Small intestine (tissue), 7 donors: ENCODE results near the gene TMEM127. TPM values are rescaled to one million over a fixed set of nuclear protein-coding genes. Genes with fewer than 3 reads are reported as not detected.

Experiments
- DNase-seq, 2 donors: peaks; one replicate each; pipeline versions ENCODE4 v3.0.0 to v3.0.0-alpha.2; 2013
- FAIRE-seq: peaks from 2 replicates; lab custom pipeline; 2012; peaks lifted over from hg19 to GRCh38; lab: Jason Lieb, UNC
- H3K27ac ChIP-seq, 3 donors: one replicate each; pipeline ENCODE4 v1.5.1; 2013; ENCODE audit warnings: low read length in 2 of 3, mild to moderate bottlenecking in 2 of 3, control low read depth in 1 of 3, inconsistent platforms in 1 of 3, low read depth in 1 of 3, moderate library complexity in 1 of 3
- H3K27me3 ChIP-seq, 3 donors: one replicate each; pipeline ENCODE4 v1.6.1; 2013; ENCODE audit warnings: low read length in 3 of 3, inconsistent platforms in 1 of 3; ENCODE audit not compliant: control insufficient read depth in 3 of 3, insufficient read depth in 3 of 3
- H3K36me3 ChIP-seq, 3 donors: one replicate each; pipeline ENCODE4 v1.6.1; 2013; ENCODE audit warnings: low read length in 3 of 3, inconsistent platforms in 1 of 3, low read depth in 1 of 3, mild to moderate bottlenecking in 1 of 3, moderate library complexity in 1 of 3; ENCODE audit not compliant: control insufficient read depth in 3 of 3, insufficient read depth in 2 of 3
- H3K4me1 ChIP-seq, 3 donors: one replicate each; pipeline ENCODE4 v1.6.1; 2013; ENCODE audit warnings: low read length in 2 of 3, inconsistent platforms in 1 of 3, low read depth in 1 of 3, mild to moderate bottlenecking in 1 of 3, moderate library complexity in 1 of 3; ENCODE audit not compliant: control insufficient read depth in 3 of 3, insufficient read depth in 2 of 3
- H3K4me3 ChIP-seq, 3 donors: one replicate each; pipeline ENCODE4 v1.5.1; 2013; ENCODE audit warnings: low read length in 3 of 3, control low read depth in 1 of 3, inconsistent platforms in 1 of 3, low read depth in 1 of 3, mild to moderate bottlenecking in 1 of 3, moderate library complexity in 1 of 3
- H3K9me3 ChIP-seq, 2 donors: one replicate each; pipeline ENCODE4 v1.6.1; 2013; ENCODE audit warnings: low read depth in 1 of 2, low read length in 1 of 2; ENCODE audit not compliant: control insufficient read depth in 2 of 2, insufficient read depth in 1 of 2
- WGBS, 3 donors: extraction: QIAGEN DNeasy Blood & Tissue Kit; methylation state at CpG; one replicate each; pipeline ENCODE4 v1.1.7; 2013; 5-methylcytosine and 5-hydroxymethylcytosine counted together
- polyA plus RNA-seq, 4 donors: library from polyadenylated mRNA; stranded (reverse) in 3 of 4; unstranded in 1 of 4; fragments of 200-250 nt in 3 of 4; fragments of 120-200 nt in 1 of 4; gene quantifications; one replicate each; pipeline versions ENCODE4 v1.2.1 to v1.2.3, GENCODE V29; 2013
- donor health status: healthy with polysubstance abuse.
- donor health status: control.
- donor health status: control.
- donor health status: Bipolar disorder and iron deficiency.
- donor health status: healthy.

Gene TMEM127
- polyA plus RNA-seq, 4 donors: 12.1 to 47.9 (median 21.1) TPM

- DNase-seq (peak in 1 of 2 donors; percentile 32), FAIRE-seq (no peak)
- Histone ChIP-seq H3K27ac (no peak overlapping the region), H3K4me1 (peaks cover 0 to 12% (median 6%) of the 10 kb centered on the region in 3 donors), H3K36me3 (peaks cover 0 to 8% (median 0%) of the 10 kb centered on the region in 3 donors), H3K4me3 (no peak overlapping the region), H3K27me3 (no peaks in the 10 kb centered on the region), H3K9me3 (no peaks in the 10 kb centered on the region)
- WGBS, 3 donors: 63 to 86% (median 77%) methylated on average over 4 of the region's 4 CpGs
These were observed 51.2 kb downstream of the TMEM127 start for GRCh38 chr2:96214554-96214953.

- no peak for FAIRE-seq
- no peak for DNase-seq
- Histone ChIP-seq H3K27me3 (no peaks in the 10 kb centered on the region), H3K4me1 (peaks cover 0 to 15% (median 4%) of the 10 kb centered on the region in 3 donors), H3K36me3 (peaks cover 0 to 8% (median 0%) of the 10 kb centered on the region in 3 donors), H3K4me3 (no peak overlapping the region), H3K27ac (no peak overlapping the region), H3K9me3 (no peaks in the 10 kb centered on the region)
- WGBS, 3 donors: 95 to 96% (median 95%) methylated on average over 12 of the region's 12 CpGs
These were observed 52.4 kb downstream of the TMEM127 start for GRCh38 chr2:96213379-96213778.

GRCh38 chr2:96212339-96212738 is 53.5 kb downstream of the TMEM127 start:
- Histone ChIP-seq H3K4me1 (peaks cover under 1 to 15% (median 4%) of the 10 kb centered on the region in 3 donors), H3K27me3 (no peaks in the 10 kb centered on the region), H3K9me3 (no peaks in the 10 kb centered on the region), H3K27ac (no peak overlapping the region), H3K4me3 (no peak overlapping the region), H3K36me3 (peaks cover 0 to 8% (median 0%) of the 10 kb centered on the region in 3 donors)
- 88 to 92% (median 90%) methylated on average over 4 of the region's 4 CpGs for WGBS, 3 donors
- DNase-seq (no peak), FAIRE-seq (no peak)

- FAIRE-seq (no peak), DNase-seq (no peak)
- Histone ChIP-seq H3K27ac (peak overlapping the region in 2 of 3 donors; percentile 53 to 73), H3K4me3 (peak overlapping the region in 1 of 3 donors; percentile 88), H3K36me3 (peaks cover 0 to 8% (median 0%) of the 10 kb centered on the region in 3 donors), H3K4me1 (peaks cover 6 to 26% (median 12%) of the 10 kb centered on the region in 3 donors), H3K27me3 (no peaks in the 10 kb centered on the region), H3K9me3 (no peaks in the 10 kb centered on the region)
- WGBS, 3 donors: 87 to 88% (median 88%) methylated on average over 9 of the region's 9 CpGs
These were observed 56.1 kb downstream of the TMEM127 start for GRCh38 chr2:96209729-96210085.

- FAIRE-seq: no peak
- peak overlapping the region; percentile 73 to 96 (median 96) for H3K27ac ChIP-seq
- DNase-seq: no peak
- peaks cover 0 to 10% (median 0%) of the 10 kb centered on the region in 3 donors for H3K36me3 ChIP-seq
- H3K9me3 ChIP-seq: no peaks in the 10 kb centered on the region
- H3K4me3 ChIP-seq: peak overlapping the region; percentile 54 to 95 (median 88)
- H3K27me3 ChIP-seq: no peaks in the 10 kb centered on the region
- WGBS, 3 donors: 4 to 8% (median 6%) methylated on average over 21 of the region's 21 CpGs
- H3K4me1 ChIP-seq: peaks cover 6 to 29% (median 15%) of the 10 kb centered on the region in 3 donors
These were observed 56.6 kb downstream of the TMEM127 start for GRCh38 chr2:96209011-96209728.

GRCh38 chr2:96208143-96209010 is 57.4 kb downstream of the TMEM127 start, which contains the start of gene STARD7:
Gene STARD7 (minus strand): TSS chr2:96208827. CDS start chr2:96208434, 393 bp downstream.
- 0 to 1% (median 0%) methylated on average over 82 to 100 of the region's 100 CpGs for WGBS, 3 donors
- H3K36me3 ChIP-seq: peaks cover 0 to 14% (median 0%) of the 10 kb centered on the region in 3 donors
- no peaks in the 10 kb centered on the region for H3K9me3 ChIP-seq
- FAIRE-seq (no peak), DNase-seq (peak; percentile 99 to 100)
- peak within 1 kb of the TSS; percentile 88 to 95 (median 88) for H3K4me3 ChIP-seq
- peaks cover 8 to 33% (median 19%) of the 10 kb centered on the region in 3 donors for H3K4me1 ChIP-seq
- H3K27ac ChIP-seq: peak within 1 kb of the TSS; percentile 96 to 99 (median 96)
- H3K27me3 ChIP-seq: no peaks in the 10 kb centered on the region

GRCh38 chr2:96207774-96208142 is 58.0 kb downstream of the TMEM127 start:
- WGBS, 3 donors: 0 to 1% (median 1%) methylated on average over 12 of the region's 12 CpGs
- Histone ChIP-seq H3K4me3 (peak overlapping the region; percentile 88 to 95 (median 88)), H3K9me3 (no peaks in the 10 kb centered on the region), H3K4me1 (peaks cover 8 to 33% (median 21%) of the 10 kb centered on the region in 3 donors), H3K27me3 (no peaks in the 10 kb centered on the region), H3K27ac (peak overlapping the region; percentile 96 to 99 (median 96)), H3K36me3 (peaks cover 0 to 13% (median 0%) of the 10 kb centered on the region in 3 donors)
- DNase-seq: no peak
- FAIRE-seq: no peak
